Measurements from ENCODE around the gene SFXN3.

The SFXN3 gene

GRCh38 chr10:101080933-101081931 lies 50.2 kb downstream of the SFXN3 start:
- peak; percentile 74 for DNase-seq

- DNase-seq = no peak
Measured at GRCh38 chr10:101085846-101086245, 54.8 kb downstream of the SFXN3 start.

- no peak for DNase-seq
Measured at GRCh38 chr10:101087376-101087775, 56.3 kb downstream of the SFXN3 start.

GRCh38 chr10:101087965-101088364 lies 56.9 kb downstream of the SFXN3 start:
- no peak for DNase-seq

- no peak for DNase-seq
Measured at GRCh38 chr10:101089520-101090299, 58.7 kb downstream of the SFXN3 start.

GRCh38 chr10:101090597-101090996 lies 59.6 kb downstream of the SFXN3 start:
- DNase-seq = no peak

Data from eye (tissue), 1 donor.